Measurements from ENCODE around the gene LYSMD4.
"Not testable (repeated sequence)": the region's sequence is repeated elsewhere in the genome, so short reads cannot be mapped to it uniquely, and the experiment has no call there.

Gene LYSMD4

DNA sequence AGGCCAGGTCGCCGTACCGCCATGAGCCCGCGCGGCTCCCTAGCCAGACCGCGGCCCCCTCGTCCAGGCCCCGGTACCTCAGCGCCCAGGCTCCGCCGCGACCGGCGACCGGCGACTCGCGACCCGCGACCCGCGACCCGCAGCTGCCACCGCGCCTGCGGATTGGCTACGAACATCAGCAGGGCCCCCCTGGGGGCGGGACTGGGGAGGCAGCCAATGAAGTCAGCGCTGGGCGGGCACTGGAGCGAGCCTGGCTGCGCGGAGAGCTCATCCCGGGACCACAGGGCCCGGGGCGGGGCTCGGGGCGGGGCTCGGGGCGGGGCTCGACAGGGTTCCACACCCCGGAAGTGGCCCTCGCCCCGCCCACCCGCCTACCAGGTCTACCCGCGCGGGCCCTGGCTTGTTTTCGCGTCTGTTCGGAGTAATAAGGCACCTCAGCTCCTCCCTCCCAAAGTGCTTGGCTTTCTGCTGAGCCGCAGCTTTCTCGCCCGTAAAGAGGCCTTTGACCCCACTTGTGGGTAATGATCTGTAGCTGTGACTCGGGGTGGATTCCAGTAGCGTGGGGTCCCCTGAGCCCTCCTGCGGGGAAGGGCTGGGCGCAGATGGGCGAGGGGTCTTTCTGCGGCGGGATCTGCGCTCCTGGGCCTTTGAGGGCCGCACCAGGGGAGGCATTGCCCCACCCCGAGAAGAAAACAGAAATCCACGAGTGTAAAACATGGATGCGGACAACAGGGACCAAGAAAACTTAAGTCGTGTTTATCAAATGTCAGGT is at the start of gene LYSMD4:
Gene LYSMD4 (minus strand): TSS at position 170 of the 772 bp plus-strand sequence. CDS start 1,438 bp downstream, outside the sequence.
- peak; percentile 92 for DNase-seq (ENCODE audit: low read depth)

DNA sequence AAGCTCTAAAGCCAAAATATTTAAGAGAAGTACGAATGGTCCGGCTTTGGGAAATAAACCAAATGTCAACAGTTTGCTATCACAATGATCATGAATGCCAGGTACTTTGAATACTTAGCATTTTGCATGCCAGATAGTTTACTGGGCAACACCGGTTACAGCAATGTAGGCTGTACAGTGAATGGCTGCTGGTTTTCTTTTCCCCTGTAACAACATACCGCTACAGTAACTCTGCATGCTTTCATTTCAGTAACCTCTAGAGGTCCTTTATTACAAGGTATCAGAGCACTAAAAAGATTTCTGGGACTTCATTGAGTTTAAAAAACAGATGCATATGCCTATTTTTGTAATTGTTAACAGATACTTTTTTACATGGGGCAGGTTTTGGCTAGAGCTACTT is 48.8 kb upstream of the LYSMD4 start:
- not testable (repeated sequence) for DNase-seq (ENCODE audit: low read depth)

DNA sequence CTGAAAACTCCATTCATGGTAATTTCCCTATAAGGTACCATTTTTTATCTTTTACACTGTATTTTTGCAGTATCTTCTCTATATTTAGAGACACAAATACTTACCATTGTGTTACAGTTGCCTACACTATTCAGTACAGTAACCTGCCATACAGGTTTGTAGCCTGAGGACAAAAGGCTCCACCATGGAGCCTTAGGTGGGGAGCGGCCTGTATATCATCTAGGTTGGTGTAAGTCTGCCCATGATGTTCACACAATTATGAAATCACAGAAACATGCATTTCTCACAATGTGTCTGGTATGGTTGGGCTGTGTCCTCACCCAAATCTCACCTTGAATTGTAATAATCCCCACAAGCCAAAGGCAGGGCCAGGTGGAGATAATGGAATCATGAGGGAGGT is 43.9 kb upstream of the LYSMD4 start:
- DNase-seq (ENCODE audit: low read depth): no peak

DNA sequence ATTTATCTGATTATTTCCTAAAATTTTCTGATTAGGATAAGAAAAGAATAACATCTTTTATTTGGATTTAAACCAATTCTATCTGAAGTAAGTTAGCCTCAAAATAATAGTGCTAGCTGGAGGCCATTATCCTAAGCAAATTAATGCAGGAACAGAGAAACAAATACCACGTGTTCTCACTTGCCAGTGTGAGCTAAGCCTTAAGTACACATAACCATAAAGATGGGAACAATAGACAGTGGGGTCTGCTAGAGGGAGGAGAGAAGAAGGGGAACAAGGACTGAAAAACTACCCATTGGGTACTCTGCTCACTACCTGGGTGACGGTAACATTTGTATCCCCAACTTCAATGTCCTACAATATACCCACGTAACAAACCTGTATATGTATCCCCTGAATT is 31.3 kb upstream of the LYSMD4 start:
- DNase-seq (ENCODE audit: low read depth): no peak

DNA sequence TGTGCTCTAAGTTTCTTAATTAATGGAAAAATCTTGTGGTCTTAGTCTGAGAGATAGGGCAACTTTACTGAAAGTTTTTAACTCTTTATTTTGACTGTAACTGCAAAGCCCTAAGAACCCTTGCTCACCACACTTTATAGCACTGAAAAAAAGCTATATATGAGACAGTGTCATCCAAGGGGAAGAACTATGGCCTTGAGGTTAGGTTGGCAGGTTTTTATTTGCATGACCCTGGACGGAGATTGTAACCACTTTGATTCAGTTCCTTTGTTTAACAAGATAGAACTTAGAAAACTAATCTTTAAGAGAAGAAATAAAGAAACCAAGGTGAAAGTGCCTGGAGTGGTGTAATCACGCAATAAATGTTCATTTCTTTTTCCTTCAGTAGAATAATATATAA is 30.6 kb upstream of the LYSMD4 start:
- no peak for DNase-seq (ENCODE audit: low read depth)

DNA sequence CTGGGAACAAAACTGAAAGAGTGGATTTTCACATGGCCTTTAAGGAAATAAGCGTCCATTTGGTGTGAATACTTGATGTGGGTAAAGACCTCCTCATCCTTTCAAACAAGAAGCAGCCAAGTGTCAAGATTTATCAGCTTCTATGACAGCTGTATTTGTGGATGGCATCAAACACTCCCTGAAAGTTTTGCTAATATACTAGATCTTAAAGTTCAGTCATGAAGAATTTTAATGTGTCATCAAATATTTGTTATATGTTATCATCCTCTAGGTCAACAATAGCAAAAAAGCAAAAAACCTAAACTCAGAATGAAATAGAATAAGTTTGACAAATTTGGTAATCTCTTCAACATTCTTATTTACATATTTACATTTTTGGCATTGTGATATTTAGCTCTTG is 29.1 kb upstream of the LYSMD4 start:
- no peak for DNase-seq (ENCODE audit: low read depth)

DNA sequence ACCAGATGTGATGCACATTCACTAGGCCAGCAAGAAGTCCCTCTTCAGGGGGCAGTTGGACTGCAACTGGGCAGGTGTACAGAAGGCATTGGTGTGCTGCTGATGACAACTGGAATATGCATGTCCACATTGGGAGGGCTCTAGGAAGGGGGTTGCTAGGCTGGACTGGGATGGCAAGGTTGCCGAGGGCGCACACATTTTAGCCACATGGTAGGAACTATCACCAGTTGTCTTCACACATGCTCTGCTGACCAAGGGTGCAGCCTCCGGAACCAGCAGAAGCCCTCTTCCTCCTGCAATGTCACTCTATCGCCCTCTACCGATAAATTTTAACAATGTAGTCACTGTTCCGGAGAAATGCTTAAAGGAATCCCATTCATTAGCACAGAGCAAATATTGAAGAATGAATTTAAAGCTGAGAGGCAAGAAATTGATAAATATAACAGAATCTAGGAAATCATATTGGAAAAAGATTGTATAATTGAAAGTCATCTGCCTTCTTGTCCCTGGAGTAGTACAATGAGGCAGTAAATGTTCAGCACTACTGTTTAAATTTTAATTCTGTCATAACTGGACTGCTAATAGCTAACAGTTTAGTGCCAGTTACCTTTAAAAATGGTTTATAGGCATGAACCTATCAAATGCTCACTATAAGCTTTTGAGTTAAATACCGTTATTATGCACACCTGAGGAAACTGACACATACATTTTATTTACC is 22.6 kb upstream of the LYSMD4 start:
- DNase-seq (ENCODE audit: low read depth): peak; percentile 47

DNA sequence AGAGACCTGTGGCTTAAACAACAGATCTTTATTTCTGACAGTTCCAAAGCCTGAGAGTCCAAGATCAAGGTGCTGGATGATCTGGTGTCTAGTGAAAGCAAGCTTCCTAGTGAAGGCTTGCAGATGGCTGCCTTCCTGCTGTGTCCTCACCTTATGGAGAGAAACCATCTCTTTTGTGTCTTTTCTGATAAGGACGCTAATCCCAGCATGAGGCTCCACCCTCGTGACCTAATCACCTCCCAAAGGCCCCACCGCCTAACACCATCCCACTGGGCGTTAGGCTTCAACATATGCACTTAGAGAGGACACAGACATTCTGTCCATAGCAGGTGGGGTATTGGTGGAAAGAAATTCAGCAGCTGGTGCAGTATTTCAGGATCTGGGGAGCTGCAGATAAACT is 19.8 kb upstream of the LYSMD4 start:
- DNase-seq (ENCODE audit: low read depth): no peak

DNA sequence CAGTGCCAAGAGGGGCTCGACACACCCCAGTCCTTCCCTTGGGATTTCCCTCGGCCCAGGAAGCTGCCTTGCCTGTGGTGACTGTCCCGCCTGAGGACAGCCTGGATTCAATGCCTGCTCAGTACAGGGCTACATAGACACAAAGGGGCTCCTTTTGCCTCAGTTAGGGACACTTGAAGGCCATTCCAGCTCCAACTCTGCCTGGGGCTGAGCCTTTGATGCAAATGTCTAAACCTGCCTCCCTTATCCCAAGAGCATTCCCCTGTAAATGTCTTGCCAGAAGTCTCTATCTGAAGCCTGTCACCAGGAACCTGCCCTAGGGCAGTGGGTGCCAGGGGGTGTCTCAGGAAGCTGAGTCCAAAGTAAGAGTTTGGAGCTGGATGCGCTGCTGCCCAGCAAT is 19.3 kb upstream of the LYSMD4 start:
- no peak for DNase-seq (ENCODE audit: low read depth)

DNA sequence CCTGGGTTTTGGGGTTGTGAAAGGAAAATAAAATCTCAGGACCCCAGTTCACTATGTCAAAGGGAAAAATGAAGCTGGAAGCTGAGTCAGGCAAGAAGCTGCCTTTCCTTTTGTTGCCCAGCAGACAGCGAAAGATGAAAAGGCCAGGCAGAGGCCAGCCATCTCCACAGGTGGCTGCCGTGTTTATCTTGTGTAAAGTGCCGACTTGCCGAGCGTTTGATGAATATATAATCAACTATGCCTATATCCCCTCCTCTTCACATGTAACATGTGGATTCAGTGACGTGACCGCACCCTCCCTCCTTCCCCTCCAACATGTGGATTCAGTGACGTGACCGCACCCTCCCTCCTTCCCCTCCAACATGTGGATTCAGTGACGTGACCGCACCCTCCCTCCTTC is 17.1 kb upstream of the LYSMD4 start:
- not testable (repeated sequence) for DNase-seq (ENCODE audit: low read depth)

DNA sequence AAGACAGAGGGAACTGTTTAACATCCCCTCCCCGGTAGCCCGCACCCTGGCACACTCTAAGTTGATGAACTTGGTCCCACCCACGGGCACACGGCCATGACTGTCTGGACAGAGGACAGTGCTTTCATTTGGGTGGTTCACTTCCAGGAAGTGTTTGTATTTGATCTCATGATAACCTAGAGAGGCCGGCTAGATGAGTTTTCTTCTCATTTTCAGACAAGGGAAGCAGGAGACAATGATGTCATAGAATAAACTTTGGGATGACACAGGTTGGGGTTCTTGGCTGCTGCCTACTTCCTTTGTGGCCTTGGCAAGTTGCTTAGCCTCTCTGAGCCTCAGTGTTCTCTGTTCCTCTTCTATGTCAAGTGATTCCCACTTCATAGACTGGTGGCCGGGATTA is 16.1 kb upstream of the LYSMD4 start:
- DNase-seq (ENCODE audit: low read depth): no peak

DNA sequence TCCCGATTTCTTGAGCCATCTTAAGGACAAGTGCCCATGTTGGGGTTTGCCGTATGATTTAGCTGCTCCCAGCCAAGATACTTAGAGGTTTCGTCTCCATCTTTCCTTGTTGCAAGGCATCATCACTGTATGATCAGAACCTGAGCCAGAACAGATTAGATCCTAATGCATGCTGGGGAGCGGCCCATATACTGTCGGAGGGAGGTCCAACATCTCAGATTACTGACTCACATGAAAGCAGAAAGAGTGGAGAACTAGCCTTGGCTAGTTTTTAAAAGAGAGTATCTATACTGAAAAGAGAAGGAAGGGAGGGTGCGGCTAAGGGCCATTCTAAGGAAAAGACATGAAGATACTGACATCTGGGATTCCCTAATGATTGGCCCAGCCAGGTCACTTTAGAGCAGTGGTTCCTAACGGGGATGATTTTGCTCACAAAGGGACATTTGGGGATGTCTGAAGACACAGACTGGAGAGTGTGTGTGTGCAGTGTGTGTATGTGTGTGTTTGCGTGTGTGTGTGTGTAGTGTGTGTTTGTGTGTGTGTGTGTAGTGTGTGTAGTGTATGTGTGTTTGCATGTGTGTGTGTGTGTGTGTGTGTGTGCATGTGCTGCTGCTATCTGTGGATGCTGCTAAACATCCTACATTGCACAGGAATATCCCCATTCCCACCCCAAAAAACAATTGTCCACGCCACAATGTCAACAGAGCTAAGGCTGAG is 12.3 kb upstream of the LYSMD4 start:
- no peak for DNase-seq (ENCODE audit: low read depth)

DNA sequence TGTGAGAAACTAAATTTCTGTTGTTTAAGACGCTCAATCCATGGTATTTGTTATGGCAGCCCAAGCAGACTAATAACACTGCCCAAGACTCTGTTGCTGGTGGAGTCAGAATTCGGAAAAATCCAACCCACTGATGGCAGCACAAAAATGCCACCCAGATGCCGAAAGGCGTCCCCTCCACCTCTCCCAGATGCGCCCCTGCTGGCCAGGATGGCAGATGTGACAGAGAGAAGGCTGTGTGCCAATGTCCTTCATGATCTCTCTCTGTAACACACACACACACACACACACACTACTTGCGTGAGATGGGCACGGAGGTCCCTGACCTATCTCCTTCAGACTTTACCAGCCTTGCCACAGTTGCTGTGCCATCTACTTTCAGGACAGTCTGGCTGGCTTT is 10.9 kb upstream of the LYSMD4 start:
- DNase-seq (ENCODE audit: low read depth): no peak

DNA sequence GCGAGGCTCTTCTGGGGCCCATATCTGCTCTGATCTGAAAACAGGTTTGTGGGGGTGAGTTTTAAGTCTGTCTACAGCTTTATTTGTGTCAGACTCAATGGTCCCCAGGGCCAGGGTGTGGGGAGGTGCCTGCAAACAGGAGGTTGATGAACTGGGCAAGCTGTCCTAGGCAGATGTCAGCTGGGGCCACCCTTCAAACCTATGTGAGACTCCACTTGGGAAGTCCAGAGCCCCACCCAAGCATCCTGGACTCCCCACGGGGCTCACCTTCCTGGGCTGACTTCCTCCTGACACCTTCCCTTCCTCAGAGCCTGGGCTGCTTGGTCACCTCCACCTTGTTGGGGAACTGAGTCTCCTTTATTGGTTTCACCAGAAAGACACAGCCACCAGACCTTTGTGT is 8.6 kb upstream of the LYSMD4 start:
- DNase-seq (ENCODE audit: low read depth): no peak

DNA sequence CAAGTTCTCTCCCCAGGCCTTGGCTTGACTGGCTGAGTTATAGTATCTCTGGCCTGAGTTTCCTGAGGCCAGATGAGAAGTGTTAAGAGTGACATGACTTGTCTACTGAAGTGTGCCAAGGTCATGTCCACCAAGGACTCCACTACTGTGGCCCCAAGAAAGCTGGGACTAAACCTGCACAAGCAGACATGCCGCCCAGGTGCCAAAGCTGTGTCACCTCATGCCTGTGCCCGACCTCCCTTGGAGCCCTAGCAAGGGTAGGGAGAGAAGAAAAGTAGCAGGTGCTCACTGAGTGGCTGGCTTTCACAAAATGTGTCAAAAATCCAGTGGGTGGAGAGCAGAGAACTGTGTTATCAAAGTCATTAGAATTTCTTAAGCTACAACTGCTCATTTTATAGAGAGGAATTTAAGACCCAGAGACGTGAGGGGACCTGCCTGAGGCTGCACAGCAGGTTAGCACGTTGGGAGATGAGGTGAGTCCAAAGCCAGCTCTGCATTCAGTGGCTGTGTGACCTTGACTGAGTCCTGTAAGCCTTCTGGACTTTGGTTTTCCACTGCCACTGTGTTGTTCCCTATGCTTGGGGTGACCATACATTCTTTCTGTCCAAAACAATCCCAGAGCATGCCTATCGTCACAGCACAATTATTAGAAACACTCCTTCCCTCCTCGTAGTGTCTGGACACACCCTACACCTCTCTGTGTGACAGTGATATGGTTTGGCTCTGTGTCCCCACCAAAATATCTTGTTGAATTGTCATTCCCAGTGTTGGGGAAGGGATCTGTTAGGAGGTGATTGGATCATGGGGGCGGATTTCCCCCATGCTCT is 5.0 kb upstream of the LYSMD4 start:
- DNase-seq (ENCODE audit: low read depth): no peak

DNA sequence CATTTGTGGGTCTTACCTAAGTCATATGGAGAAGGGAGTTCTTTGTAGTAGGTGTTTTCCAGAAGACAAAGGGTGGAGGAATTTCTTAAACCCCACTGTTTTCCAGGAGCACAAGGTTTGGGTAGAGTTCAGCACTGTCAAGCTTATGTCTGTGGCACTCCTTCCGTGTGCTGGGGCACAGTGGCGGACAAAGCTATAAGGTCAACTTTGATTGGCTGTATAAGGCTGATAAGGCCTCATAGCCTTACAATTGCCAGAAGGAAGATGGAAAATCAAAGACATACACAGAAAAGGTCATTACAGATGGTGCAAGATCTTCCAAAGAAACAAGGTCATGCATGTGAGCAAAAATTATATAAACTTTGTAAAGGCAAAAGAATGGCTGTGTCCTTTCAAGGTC is 3.5 kb upstream of the LYSMD4 start:
- no peak for DNase-seq (ENCODE audit: low read depth)

DNA sequence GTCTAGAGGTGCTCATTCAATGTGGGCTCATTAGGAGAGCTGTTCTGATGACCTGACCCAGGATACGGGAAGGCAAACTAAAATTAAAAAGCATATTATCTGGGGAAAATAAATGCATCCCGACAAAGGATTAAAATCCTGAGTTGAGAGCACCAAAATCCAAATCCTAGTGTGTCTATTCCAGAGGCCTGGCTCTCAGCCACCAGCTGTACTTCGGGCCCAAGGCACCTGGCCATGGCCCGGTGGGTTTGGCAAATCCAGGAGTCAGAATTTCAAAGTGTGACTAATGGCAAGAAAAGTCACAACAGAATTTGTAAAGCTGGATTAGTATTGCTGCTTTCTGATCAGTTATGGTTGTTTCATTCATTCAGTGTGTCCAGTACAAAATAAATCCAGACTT is 2.6 kb upstream of the LYSMD4 start:
- no peak for DNase-seq (ENCODE audit: low read depth)

DNA sequence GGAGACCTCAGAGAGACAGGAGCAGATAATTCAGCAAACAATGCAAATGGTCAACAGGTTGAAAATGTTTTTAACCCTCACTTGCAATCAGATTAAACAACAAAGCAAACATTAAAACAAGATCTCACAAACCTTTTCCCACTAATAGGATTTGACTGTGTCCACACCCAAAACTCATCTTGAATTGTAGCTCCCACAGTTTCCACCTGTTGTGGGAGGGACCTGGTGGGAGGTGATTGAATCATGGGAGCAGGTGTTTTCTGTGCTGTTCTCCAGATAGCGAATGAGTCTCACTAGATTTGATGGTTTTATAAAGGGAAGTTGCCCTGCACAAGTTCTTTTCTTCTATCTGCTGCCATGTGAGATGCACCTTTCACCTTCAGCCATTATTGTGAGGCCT is 1.3 kb upstream of the LYSMD4 start:
- no peak for DNase-seq (ENCODE audit: low read depth)

DNA sequence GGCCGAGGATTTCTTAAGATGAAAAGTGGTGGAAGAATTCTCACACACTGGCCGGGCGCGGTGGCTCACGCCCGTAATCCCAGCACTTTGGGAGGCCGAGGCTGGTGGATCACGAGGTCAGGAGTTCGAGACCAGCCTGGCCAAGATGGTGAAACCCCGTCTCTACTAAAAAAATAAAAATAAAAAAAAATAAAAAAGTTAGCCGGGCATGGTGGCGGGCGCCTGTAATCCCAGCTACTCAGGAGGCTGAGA is 729 bp upstream of the LYSMD4 start:
- not testable (repeated sequence) for DNase-seq (ENCODE audit: low read depth)

DNA sequence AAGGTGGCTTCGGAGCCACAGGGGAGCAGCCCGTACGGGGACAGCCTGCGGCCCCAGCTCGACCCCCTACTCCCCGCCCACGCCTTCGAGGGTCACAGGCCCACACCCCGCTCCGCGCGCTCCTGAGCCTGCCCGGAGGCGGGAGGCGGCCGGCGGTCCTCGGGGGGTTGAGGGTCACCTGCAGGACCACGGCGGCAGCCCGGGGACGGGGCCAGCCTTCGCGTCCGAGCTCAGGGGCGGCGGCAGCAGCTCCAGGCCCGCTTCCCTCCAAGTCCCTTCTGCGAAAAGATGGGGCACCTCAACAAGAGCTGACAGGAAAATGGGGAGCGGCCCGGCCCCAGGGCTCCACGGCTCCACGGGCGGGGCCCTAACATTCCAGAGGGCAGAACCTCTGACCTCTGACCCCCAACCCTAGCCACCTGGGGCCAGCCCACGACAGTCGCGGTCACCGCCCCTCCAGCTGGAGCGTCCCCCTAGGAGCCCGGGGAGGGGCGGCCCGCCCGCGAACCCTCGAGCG is 428 bp downstream of the LYSMD4 start:
- no peak for DNase-seq (ENCODE audit: low read depth)

DNA sequence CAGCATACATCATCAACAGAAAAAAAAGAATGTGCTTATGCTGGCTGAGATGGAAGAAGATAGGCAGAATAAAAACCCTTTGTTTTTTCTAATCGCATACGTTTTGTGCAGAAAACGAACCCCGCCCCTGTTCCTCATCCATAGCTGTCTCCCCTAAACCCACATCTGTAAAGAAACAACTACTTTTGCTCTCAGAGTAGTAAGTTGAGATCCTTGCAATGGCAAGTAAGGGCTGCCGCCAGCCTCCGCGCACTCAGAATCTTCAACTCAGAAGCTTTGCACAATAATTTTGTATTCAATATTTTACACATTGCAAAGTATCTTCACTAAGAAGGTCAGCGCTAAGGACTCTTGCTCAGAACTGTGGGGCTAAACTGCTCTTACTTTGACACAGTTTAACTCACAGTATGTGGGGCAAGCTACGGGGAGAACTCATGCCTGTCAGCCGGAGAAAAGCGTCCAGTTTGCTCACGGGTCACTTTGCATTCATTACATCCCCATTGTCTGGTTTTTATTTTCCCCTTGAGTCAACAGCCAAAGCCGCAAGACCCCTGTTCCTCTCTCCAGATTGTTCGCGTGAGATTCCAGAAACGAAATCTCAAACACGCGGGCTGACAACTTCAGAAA is 1.0 kb downstream of the LYSMD4 start:
- DNase-seq (ENCODE audit: low read depth): peak; percentile 58
